GM12872 (cell line): ENCODE results near the gene VWA8.
A peak's percentile ranks its signal among the peaks of the same experiment; 100 is the strongest.

Experiments used
- TF ChIP-seq, protein P1 (sequence below): IDR thresholded peaks from 3 replicates; pipeline ENCODE4 v1.5.1; 2011; ENCODE audit warnings: low read depth, mild to moderate bottlenecking, low read length, moderate library complexity; ENCODE audit not compliant: insufficient read depth

The VWA8 gene

DNA sequence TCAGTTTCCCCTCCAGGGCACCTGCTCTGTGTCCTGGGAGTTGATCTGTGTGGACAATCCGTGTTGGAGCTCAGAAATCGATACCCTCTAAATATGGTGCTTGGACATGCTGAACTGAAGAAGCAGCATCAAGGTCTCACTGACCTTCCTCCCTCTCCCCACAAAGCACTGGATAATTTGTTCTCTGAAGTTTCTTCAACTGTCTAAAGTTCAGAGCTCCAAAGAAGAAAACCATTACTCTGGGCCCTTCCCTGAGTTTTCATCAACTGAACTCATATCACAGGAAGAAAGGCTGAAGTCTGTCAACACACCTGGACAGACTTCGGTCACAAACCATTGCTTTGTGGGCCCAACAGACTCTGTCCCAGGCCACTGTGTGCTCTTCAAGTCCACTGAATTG is 371.5 kb downstream of the VWA8 start:
- TF ChIP-seq, protein P1, sequence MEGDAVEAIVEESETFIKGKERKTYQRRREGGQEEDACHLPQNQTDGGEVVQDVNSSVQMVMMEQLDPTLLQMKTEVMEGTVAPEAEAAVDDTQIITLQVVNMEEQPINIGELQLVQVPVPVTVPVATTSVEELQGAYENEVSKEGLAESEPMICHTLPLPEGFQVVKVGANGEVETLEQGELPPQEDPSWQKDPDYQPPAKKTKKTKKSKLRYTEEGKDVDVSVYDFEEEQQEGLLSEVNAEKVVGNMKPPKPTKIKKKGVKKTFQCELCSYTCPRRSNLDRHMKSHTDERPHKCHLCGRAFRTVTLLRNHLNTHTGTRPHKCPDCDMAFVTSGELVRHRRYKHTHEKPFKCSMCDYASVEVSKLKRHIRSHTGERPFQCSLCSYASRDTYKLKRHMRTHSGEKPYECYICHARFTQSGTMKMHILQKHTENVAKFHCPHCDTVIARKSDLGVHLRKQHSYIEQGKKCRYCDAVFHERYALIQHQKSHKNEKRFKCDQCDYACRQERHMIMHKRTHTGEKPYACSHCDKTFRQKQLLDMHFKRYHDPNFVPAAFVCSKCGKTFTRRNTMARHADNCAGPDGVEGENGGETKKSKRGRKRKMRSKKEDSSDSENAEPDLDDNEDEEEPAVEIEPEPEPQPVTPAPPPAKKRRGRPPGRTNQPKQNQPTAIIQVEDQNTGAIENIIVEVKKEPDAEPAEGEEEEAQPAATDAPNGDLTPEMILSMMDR = no peak

DNA sequence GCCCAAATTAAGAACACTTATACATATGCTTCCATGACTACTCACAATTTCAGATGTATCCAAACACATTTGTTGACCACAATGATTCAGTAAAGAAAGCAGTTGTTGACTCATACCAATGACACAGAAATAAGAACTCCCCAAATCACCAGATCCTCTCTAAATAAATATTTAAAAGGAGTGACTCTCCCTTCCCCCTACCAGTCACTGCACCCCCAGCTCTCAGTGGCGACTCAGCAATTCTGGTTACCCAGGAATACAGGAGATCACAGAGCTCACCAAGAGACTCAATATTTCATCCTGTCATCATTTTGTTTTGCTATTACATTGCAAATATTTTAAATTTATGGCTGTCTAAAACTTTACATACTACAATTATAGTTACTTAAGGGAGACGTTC is 372.0 kb downstream of the VWA8 start:
- TF ChIP-seq, protein P1 = no peak

DNA sequence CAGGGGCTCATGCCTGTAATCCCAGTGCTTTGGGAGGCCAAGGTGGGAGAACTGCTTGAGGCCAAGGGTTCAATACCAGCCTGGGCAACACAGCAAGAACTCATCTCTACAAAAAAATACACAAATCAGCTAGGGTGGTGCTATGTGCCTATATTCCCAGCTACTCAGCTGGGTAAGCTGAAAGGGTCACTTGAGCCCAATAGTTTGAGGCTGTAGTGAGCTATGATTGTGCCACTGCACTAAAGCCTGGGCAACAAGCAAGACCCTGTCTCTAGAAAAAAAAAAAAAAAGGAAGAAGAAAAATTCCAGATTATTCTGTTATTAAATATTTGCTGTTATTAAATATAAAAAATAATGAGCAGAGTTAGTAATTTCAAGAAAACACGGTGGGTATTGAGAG is 372.5 kb downstream of the VWA8 start:
- TF ChIP-seq, protein P1 = no peak

DNA sequence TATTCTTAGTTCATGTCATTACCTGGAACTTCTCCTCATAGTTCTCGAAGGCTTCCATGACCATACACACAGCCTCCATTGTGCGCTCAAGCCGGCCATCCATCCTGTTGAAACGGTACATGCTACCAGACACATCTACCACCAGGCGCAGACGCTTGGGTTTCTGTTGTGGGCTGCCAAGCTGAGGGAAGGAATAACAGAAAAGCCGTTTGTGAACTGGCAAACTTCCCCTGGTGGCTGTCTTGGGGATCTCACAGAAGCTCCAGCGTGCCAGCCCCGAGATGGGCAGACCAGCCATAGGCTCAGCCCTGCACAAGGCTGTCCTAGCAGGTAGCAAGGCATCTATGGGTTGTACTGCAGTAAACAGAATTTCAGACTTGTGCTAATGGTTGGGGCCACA is 373.4 kb downstream of the VWA8 start:
- TF ChIP-seq, protein P1 = peak; percentile 36; the same call in 2 of the 3 replicates

DNA sequence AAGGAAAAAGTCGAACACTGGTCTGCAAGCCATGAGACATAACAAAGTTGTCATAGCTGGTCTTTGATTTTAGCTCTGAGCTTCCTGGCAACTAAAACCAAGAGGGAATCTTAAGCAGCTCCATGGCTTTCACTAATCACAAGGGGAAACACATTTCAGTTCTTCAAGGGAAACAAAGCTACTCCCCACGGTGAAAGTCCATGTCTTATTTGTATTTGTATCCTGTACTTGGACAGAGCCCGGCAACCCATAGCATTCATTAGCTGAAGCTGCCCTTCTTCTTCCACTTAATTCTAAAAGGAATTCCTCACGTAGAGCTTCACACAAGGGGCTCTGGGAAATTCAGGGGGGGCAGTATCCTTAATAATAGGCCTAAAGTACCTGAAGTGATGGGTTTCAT is 374.7 kb downstream of the VWA8 start:
- TF ChIP-seq, protein P1 = no peak

DNA sequence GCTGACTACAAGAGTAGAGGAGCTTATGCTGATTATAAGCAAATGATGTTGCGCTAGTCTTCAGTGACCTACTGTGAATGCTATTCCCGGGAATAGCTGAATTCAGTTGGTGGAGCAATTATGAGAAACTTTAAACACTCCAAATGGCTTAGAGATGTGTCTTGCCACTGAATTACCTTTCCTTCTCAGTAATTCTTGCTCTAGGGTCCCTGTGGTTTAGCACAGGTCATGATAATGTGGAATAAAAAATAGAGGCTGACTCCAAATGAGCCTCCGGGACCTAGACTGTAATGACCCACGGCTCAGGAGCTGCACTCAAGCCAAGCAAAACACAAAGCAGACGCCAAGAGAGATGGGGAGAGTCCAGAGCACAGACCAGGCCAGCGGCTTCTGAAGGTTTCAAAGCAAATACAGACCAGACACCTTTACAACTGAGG is 378.9 kb downstream of the VWA8 start:
- TF ChIP-seq, protein P1 = no peak

DNA sequence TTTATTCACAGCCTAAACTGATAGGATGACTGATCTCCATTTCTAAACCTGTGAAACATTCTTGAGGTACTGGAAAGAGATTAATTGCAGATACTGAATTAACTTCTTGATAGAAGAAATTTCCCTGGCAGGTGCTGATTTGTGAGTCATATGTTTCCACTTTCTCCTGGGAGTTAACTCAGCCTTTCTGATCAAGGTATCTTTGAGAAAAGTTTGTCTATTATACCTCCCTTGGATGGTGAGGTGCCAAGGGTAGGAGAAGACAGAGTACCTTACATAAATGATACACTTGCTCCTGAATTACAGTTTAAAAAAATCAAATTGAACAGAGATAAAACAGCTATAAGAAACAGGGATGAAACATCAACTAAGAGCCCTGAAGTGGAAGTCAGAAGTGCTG is 380.6 kb downstream of the VWA8 start:
- TF ChIP-seq, protein P1 = no peak

DNA sequence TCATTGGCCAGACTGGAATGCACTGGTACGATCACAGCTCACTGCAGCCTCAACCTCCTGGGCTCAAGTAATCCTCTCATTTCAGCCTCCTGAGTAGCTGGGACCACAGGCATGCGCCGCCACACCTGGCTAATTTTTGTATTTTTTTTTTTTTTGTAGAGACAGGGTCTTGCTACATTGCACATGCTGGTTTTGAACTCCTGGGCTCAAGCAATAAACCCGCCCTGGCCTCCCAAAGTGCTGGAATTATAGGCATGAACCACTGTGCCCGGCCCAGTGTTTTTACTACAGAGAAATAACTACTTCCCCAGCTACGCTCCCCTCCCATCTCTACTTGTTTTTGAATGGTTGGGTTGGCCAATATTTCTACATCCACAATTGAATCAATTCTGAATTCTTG is 381.0 kb downstream of the VWA8 start:
- TF ChIP-seq, protein P1 = no peak
